Non-pigmented ciliary epithelial cell (primary cell): ENCODE measurements around the gene COQ4.
"Not testable (repeated sequence)": the region's sequence is repeated elsewhere in the genome, so short reads cannot be mapped to it uniquely, and the experiment has no call there.

Experiments
- DNase-seq: peaks from one replicate; pipeline ENCODE4 v3.0.0-alpha.2; 2010; ENCODE audit warnings: low read depth

Gene COQ4

GRCh38 chr9:128322404-128323211 lies at the start of gene COQ4, which contains the start of gene TRUB2:
Gene COQ4, plus strand, starts transcription at chr9:128322839. Its CDS starts 20 bp downstream, at chr9:128322859.
Gene TRUB2, minus strand, starts transcription at chr9:128322447. Its CDS starts 39 bp downstream, at chr9:128322408.
- DNase-seq, result peak; percentile 58

DNA sequence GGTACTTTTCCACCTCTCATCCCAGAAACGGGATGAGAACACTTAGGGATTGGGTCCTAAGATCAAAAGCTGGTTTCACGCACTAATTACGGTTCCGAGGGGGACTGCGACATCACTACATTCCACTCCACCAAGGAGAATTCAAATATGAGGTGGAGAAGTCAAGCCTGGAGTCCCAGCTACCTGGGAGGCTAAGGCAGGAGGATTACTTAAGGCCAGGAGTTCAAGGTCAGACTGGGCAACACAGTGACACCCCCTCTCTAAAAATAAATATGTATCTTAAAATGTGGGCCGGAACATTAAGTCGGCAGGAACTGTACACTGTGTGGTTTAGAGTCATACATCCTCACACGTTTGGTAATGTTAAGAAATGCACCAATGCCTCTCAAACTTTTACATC lies 48.4 kb upstream of the COQ4 start:
- DNase-seq, result no peak

DNA sequence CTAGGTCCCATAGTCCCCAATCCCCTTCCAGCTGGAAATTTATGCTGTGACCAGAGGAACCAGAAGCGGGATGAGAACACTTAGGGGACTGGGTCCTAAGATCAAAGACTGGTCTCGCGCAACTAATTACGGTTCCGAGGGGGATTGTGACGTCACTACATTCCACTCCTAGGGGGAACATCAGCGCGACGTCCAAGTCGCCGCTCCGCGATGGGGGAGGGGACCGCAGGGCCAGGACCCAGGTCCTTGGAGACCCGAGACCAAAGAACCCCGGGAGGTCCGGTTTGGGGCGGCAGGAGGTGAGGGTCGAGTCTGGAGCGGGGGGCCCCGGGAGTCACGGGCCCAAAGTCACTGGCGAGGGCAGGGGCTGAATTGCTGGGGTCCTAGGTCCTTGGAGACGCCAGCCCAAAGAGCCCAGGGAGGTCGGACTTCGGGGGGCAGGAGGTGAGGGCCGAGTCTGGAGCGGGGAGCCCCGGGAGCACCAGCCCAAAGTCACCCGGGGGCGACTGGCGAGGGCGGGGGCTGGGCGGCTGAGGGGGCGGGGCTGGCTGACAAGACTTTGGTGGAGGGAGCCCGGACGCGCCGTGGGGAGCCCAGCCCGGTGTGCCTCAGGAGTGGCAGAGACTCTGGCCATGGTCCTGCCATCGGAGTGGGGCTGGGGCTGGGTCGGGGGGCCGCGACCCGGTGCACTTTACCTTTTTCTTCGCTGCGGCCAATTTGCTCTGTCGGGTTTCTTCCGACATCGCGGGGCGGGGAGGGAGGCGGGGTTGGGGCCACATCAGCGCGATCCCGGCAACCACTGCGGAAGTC lies 47.2 kb upstream of the COQ4 start, which contains the start of gene GOLGA2:
GOLGA2 (minus strand) TSS at position 810 of the 810 bp plus-strand sequence; CDS start at position 779, 31 bp downstream.
- no peak for DNase-seq

- peak; percentile 96 for DNase-seq
Observed at GRCh38 chr9:128276008-128276573, 46.5 kb upstream of the COQ4 start, which contains the start of gene SWI5. Gene SWI5, plus strand, starts transcription at chr9:128276276.

GRCh38 chr9:128276574-128277270 lies 45.9 kb upstream of the COQ4 start:
- no peak for DNase-seq

DNA sequence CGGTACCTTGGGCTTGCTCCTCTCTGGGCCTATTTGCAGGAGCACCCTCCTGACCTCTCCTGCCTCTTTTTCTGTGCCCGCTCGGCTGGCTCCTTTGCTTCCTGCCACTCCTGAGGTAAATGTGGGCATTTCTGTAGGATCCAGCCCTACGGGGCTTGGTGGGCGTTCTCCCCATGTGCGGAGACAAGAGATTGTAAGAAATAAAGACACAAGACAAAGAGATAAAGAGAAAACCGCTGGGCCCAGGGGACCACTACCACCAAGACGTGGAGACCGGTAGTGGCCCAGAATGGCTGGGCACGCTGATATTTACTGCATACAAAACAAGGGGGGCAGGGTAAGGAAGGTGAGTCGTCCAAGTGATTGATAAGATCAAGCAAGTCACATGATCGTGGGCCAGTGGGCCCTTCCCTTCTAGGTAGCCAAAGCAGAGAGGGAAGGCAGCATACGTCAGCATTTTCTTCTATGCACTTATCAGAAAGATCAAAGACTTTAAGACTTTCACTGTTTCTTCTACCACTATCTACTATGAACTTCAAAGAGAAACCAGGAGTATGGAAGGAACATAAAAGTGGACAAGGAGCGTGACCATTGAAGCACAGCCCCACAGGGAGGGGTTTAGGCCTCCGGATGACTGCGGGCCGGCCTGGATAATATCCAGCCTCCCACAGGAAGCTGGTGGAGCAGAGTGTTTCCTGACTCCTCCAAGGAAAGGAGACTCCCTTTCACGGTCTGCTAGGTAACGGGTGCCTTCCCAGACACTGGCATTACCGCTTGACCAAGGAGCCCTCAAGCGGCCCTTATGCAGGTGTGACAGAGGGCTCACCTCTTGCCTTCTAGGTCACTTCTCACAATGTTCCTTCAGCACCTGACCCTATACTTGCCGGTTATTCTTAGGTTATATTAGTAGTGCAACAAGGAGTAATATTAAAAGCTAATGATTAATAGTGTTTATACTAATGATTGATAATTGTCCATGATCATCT lies 43.3 kb upstream of the COQ4 start:
- not testable (repeated sequence) for DNase-seq

DNA sequence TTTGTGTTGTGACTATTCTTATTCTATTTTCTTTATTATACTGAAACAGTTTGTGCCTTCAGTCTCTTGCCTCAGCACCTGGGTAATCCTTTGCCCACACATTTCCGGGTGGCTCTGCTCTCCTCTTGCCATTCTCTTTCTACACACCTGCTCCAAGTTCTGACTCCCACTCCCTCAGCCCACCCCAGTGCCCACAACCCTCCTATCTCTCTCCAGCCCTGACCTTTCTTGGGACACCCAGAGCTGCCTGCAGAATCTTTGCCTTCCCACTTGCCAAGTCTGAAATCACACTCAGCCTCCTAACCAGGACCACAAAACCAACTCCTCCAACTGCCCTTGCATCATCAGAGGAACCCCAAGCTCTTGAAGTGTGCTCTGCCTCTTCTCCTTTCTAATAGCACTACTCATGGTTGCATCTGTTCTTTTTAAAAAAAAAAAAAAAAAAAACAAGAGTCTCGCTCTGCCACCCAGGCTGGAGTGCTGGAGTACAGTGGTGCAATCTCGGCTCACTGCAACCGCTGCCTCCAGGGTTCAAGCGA lies 42.5 kb upstream of the COQ4 start:
- no peak for DNase-seq

DNA sequence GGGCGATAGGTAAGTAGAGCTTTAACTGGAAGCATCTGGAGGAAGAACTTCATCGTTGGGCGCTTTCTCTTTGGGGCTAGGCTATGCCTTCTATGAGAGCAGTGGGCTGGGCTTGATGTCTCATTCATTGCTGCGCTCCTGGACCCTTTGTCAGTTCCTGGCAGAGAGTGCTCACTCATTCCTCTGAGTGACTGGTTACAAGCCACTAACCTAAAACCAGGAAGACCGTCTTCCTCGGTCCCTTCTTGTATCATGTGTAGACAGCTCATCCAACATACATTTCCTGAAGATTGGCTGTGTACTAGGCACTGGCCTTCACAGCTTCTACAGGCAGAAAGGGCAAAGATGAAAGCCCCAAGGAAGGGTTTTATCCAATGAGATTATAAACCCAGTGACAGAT lies 40.1 kb upstream of the COQ4 start:
- DNase-seq, result no peak

DNA sequence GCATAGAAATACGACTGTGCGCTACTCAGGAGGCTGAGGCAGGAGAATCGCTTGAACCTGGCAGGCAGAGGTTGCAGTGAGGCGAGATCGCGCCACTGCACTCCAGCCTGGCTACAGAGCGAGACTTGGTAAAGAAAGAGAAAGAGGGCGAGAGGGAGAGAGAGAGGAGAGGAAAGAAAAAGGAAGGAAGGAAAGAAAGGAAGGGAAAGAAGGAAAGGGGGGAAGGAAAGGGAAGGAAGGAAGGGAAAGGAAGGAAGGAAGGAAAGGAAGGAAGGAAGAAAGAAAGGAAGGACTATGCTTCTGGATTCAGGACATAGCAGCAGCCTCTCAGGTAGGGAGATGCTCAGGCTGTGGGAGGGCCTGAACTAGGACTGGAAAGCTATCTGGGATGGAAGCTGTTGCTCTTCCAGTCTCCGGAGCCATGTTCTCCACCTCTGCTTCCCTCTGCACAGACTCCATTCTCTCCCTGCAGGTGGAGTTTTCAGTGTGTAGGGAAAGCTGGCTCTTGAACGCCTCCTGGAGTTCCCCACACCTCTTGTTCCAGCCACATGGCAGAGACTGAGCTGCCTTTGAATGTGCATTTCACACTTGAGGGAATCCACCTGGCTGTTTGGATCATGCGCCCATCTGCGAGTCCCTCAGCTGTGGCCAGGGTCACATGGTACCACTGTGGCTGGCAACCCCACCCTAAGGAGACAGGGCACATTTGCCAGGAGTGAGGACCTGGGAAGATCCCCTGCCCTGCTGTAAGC lies 37.4 kb upstream of the COQ4 start:
- DNase-seq, result no peak

GRCh38 chr9:128286440-128286839 lies 36.2 kb upstream of the COQ4 start:
- DNase-seq, result no peak

- no peak for DNase-seq
Observed at GRCh38 chr9:128288273-128289004, 34.2 kb upstream of the COQ4 start.

DNA sequence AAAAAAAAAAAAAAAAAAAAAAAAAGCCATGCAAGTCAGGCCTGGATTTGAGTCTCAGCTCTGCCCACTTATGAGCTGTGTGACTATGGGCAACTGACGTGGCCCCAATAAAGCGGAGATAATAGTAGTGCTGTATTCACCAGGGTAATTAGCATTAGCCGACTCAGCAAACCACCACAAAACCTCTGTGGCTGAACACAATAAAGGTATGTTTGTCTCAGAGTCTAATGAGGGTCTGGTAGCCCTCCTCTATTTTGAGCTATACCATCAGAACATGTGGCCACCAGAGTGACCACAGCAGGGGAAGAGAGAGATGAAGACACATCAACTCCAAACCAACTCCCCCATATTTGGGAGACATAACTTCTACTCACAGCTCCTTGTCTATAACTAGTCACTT lies 30.6 kb upstream of the COQ4 start:
- no peak for DNase-seq

DNA sequence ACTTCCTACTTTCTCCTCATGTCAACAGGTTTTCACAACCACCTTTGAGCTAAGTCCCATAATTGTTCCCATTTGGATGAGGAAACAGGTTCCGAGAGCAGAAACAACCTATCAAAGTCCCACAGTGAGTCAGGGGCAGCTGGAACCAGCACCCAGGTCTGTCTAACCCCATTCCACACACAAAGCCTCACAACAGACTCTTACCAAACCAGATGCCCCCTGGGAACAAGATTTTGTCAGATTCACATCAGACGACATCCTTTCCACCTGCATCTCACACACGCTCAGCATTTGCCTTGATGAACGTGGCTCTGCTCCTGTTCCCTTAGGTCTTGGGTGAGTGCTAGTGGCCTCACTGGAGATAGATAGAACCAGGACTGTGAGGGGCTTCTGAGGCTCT lies 29.5 kb upstream of the COQ4 start:
- DNase-seq, result no peak

DNA sequence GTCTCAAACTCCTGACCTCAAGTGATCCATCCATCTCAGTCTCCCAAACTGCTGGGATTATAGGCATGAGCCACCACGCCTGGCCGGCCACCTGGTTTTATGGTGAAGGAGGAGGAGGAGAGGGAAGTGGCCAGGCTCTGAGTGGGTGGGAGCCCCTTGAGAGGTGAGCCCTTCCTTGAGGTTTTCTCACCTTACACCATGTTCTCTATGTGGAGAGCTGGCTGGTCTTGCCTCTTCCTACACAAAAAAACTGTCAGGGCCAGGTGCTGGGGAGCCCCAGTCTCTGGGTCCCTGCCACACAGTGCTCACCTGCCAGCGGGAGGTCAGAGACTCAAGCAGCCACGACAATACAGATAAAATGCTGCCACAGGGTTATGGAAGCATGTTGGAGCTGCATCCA lies 28.5 kb upstream of the COQ4 start:
- no peak for DNase-seq

DNA sequence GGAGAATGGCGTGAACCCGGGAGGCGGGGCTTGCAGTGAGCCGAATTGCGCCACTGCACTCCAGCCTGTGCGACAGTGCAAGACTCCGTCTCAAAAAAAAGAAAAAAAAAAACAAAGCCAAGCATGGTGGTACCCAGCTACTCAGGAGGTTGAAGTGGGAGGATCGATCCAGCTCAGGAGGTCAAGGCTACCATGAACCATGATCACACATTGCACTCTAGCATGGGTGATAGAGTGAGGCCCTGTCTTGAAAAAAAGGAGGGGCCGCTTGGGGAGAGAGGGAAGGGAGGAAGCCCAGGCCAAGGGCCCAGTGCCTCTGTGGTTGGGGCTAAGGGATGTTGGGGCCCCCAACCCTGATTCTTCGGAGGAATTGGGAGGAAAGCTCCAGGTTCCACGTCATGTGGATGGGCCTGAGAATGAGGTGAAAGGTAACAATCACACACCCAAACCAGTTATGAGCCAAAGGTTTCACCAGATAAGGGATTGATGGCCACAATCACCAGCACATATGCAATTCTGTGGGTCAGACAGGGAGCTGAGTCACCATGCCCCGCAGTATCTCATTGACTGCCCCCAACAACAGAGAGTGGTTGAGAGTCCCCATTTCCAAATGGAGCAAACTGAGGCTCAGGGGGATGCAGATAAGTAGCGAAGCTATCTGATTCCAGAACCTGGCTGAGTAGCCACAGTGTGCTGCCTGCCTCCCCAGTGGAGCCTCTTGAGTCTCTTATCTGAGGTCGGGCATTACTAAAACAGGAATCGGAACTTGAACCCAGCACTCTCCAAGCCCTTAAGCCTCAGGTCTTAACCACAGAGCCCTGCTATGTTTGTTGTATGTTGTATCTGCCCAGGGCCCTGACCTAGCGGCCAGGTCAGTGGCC lies 26.1 kb upstream of the COQ4 start:
- DNase-seq, result no peak

DNA sequence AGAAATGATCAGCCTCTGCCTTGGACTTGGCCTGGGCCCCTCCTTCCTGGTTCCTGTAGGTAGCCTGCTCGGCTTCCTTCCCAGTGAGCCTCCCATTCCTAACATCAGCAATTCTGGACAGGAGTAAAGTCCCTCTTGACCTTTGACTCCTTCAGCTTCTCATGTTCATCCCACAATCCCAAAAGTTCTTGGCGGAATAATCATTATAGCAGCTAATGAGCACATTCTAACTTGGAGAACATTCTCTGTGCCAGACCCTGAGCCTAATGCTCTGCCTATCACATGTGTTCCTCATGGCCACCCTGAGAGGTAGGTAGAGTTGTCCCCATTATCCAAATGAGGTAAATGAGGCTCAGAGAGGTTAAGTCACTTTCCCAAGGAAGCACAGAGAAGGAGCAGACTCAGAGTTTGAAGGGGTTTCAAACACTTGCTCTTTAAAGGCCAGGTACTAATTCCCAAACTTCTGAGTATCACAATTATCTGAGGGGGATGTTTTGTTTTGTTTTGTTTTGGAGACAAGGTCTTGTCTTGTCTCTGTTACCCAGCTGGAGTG lies 25.3 kb upstream of the COQ4 start:
- DNase-seq, result no peak
